ENCODE results near the gene ST7.

ST7 gene

GRCh38 chr7:116980354-116980753, 27.1 kb downstream of the ST7 start:
- Mint-ChIP-seq H3K27ac (no peak overlapping the region), H3K4me1 (ENCODE audit: low read depth) (no peaks in the 10 kb centered on the region), H3K36me3 (no peaks in the 10 kb centered on the region), H3K9me3 (ENCODE audit: low read depth) (no peaks in the 10 kb centered on the region), H3K27me3 (no peaks in the 10 kb centered on the region), H3K4me3 (no peak overlapping the region)

GRCh38 chr7:116981939-116982338, 28.6 kb downstream of the ST7 start:
- Mint-ChIP-seq H3K9me3 (ENCODE audit: low read depth) (no peaks in the 10 kb centered on the region), H3K4me3 (no peak overlapping the region), H3K36me3 (no peaks in the 10 kb centered on the region), H3K27ac (no peak overlapping the region), H3K4me1 (ENCODE audit: low read depth) (no peaks in the 10 kb centered on the region), H3K27me3 (no peaks in the 10 kb centered on the region)

- Mint-ChIP-seq H3K27me3 (no peaks in the 10 kb centered on the region), H3K4me1 (ENCODE audit: low read depth) (peaks cover 3% of the 10 kb centered on the region), H3K4me3 (no peak overlapping the region), H3K36me3 (no peaks in the 10 kb centered on the region), H3K9me3 (ENCODE audit: low read depth) (no peaks in the 10 kb centered on the region), H3K27ac (no peak overlapping the region)
Measured at GRCh38 chr7:116984511-116984910, 31.2 kb downstream of the ST7 start.

GRCh38 chr7:116984917-116985316, 31.6 kb downstream of the ST7 start:
- H3K9me3 Mint-ChIP-seq (ENCODE audit: low read depth), result no peaks in the 10 kb centered on the region
- H3K27ac Mint-ChIP-seq, result no peak overlapping the region
- no peaks in the 10 kb centered on the region for H3K27me3 Mint-ChIP-seq
- H3K4me3 Mint-ChIP-seq, result no peak overlapping the region
- no peaks in the 10 kb centered on the region for H3K36me3 Mint-ChIP-seq
- H3K4me1 Mint-ChIP-seq (ENCODE audit: low read depth), result peaks cover 3% of the 10 kb centered on the region

- no peak overlapping the region for H3K27ac Mint-ChIP-seq
- H3K9me3 Mint-ChIP-seq (ENCODE audit: low read depth), result no peaks in the 10 kb centered on the region
- H3K36me3 Mint-ChIP-seq, result no peaks in the 10 kb centered on the region
- H3K4me3 Mint-ChIP-seq, result no peak overlapping the region
- H3K4me1 Mint-ChIP-seq (ENCODE audit: low read depth), result peaks cover 3% of the 10 kb centered on the region
- H3K27me3 Mint-ChIP-seq, result no peaks in the 10 kb centered on the region
Measured at GRCh38 chr7:116985575-116985974, 32.3 kb downstream of the ST7 start.

- H3K4me3 Mint-ChIP-seq, result no peak overlapping the region
- no peak overlapping the region for H3K27ac Mint-ChIP-seq
- H3K9me3 Mint-ChIP-seq (ENCODE audit: low read depth), result peaks cover 5% of the 10 kb centered on the region
- no peaks in the 10 kb centered on the region for H3K27me3 Mint-ChIP-seq
- peaks cover 3% of the 10 kb centered on the region for H3K4me1 Mint-ChIP-seq (ENCODE audit: low read depth)
- peaks cover 2% of the 10 kb centered on the region for H3K36me3 Mint-ChIP-seq
Measured at GRCh38 chr7:116986611-116987565, 33.6 kb downstream of the ST7 start.

- no peak overlapping the region for H3K4me3 Mint-ChIP-seq
Measured at GRCh38 chr7:116988363-116988989, 35.2 kb downstream of the ST7 start.

GRCh38 chr7:116990056-116990455, 36.8 kb downstream of the ST7 start:
- H3K9me3 Mint-ChIP-seq (ENCODE audit: low read depth), result peaks cover 5% of the 10 kb centered on the region
- H3K27me3 Mint-ChIP-seq, result no peaks in the 10 kb centered on the region
- peaks cover 3% of the 10 kb centered on the region for H3K4me1 Mint-ChIP-seq (ENCODE audit: low read depth)
- H3K4me3 Mint-ChIP-seq, result no peak overlapping the region
- no peak overlapping the region for H3K27ac Mint-ChIP-seq
- peaks cover 2% of the 10 kb centered on the region for H3K36me3 Mint-ChIP-seq

More at GRCh38 chr7:116988363-116988989, 35.2 kb downstream of the ST7 start:
- Mint-ChIP-seq H3K36me3 (peaks cover 2% of the 10 kb centered on the region), H3K9me3 (ENCODE audit: low read depth) (peaks cover 5% of the 10 kb centered on the region), H3K4me1 (ENCODE audit: low read depth) (peaks cover 3% of the 10 kb centered on the region), H3K27me3 (no peaks in the 10 kb centered on the region), H3K27ac (no peak overlapping the region)

GRCh38 chr7:116991233-116991632, 37.9 kb downstream of the ST7 start:
- no peak overlapping the region for H3K27ac Mint-ChIP-seq
- peaks cover 5% of the 10 kb centered on the region for H3K9me3 Mint-ChIP-seq (ENCODE audit: low read depth)
- H3K4me3 Mint-ChIP-seq, result no peak overlapping the region
- peaks cover 3% of the 10 kb centered on the region for H3K4me1 Mint-ChIP-seq (ENCODE audit: low read depth)
- H3K27me3 Mint-ChIP-seq, result no peaks in the 10 kb centered on the region
- peaks cover 2% of the 10 kb centered on the region for H3K36me3 Mint-ChIP-seq

GRCh38 chr7:116994611-116995010, 41.3 kb downstream of the ST7 start:
- Mint-ChIP-seq H3K9me3 (ENCODE audit: low read depth) (peaks cover 5% of the 10 kb centered on the region), H3K4me1 (ENCODE audit: low read depth) (no peaks in the 10 kb centered on the region), H3K4me3 (no peak overlapping the region), H3K27me3 (no peaks in the 10 kb centered on the region), H3K27ac (no peak overlapping the region), H3K36me3 (peaks cover 4% of the 10 kb centered on the region)

GRCh38 chr7:116997972-116998371, 44.7 kb downstream of the ST7 start:
- Mint-ChIP-seq H3K27ac (no peak overlapping the region), H3K4me1 (ENCODE audit: low read depth) (no peaks in the 10 kb centered on the region), H3K27me3 (no peaks in the 10 kb centered on the region), H3K9me3 (ENCODE audit: low read depth) (no peaks in the 10 kb centered on the region), H3K36me3 (peaks cover 2% of the 10 kb centered on the region), H3K4me3 (no peak overlapping the region)

- Mint-ChIP-seq H3K27ac (no peak overlapping the region), H3K4me3 (no peak overlapping the region), H3K9me3 (ENCODE audit: low read depth) (no peaks in the 10 kb centered on the region), H3K36me3 (peaks cover 2% of the 10 kb centered on the region), H3K4me1 (ENCODE audit: low read depth) (no peaks in the 10 kb centered on the region), H3K27me3 (no peaks in the 10 kb centered on the region)
Measured at GRCh38 chr7:116998567-116999175, 45.4 kb downstream of the ST7 start.

- Mint-ChIP-seq H3K9me3 (ENCODE audit: low read depth) (no peaks in the 10 kb centered on the region), H3K27ac (no peak overlapping the region), H3K4me3 (no peak overlapping the region)
Measured at GRCh38 chr7:116999311-116999710, 46.0 kb downstream of the ST7 start.

GRCh38 chr7:117001283-117001682, 48.0 kb downstream of the ST7 start:
- no peak overlapping the region for H3K4me3 Mint-ChIP-seq
- peaks cover 2% of the 10 kb centered on the region for H3K36me3 Mint-ChIP-seq

More at GRCh38 chr7:116999311-116999710, 46.0 kb downstream of the ST7 start:
- Mint-ChIP-seq H3K4me1 (ENCODE audit: low read depth) (no peaks in the 10 kb centered on the region), H3K36me3 (peaks cover 2% of the 10 kb centered on the region), H3K27me3 (no peaks in the 10 kb centered on the region)

GRCh38 chr7:117004899-117005298, 51.6 kb downstream of the ST7 start:
- H3K27me3 Mint-ChIP-seq, result no peaks in the 10 kb centered on the region
- no peak overlapping the region for H3K4me3 Mint-ChIP-seq
- H3K4me1 Mint-ChIP-seq (ENCODE audit: low read depth), result peaks cover 43% of the 10 kb centered on the region
- no peaks in the 10 kb centered on the region for H3K9me3 Mint-ChIP-seq (ENCODE audit: low read depth)
- no peak overlapping the region for H3K27ac Mint-ChIP-seq
- H3K36me3 Mint-ChIP-seq, result no peaks in the 10 kb centered on the region

More at GRCh38 chr7:117001283-117001682, 48.0 kb downstream of the ST7 start:
- Mint-ChIP-seq H3K27me3 (no peaks in the 10 kb centered on the region), H3K4me1 (ENCODE audit: low read depth) (peaks cover 7% of the 10 kb centered on the region), H3K9me3 (ENCODE audit: low read depth) (no peaks in the 10 kb centered on the region), H3K27ac (no peak overlapping the region)

Measured in activated naive CD8-positive, alpha-beta T cell (primary cell).